Stimulated activated CD4-positive, alpha-beta T cell treated with anti-CD3 and anti-CD28 coated beads, Interleukin-12 subunit alpha, Interleukin-12 subunit beta, amount 100 ng/mL, for 48 hours (primary cell): ENCODE data around the gene KCTD6.
A peak's percentile ranks its signal among the peaks of the same experiment; 100 is the strongest.
"Not testable (repeated sequence)": the region's sequence is repeated elsewhere in the genome, so short reads cannot be mapped to it uniquely, and the experiment has no call there.

Source experiments
- DNase-seq, 3 donors: peaks; one replicate each; pipeline ENCODE4 v3.0.0-alpha.2; 2020; ENCODE audit warnings: low read depth in 2 of 3, low spot score in 1 of 3

KCTD6 gene

GRCh38 chr3:58522759-58523425 lies 31.0 kb downstream of the KCTD6 start:
- no peak for DNase-seq

- no peak for DNase-seq
These were observed 32.5 kb downstream of the KCTD6 start for GRCh38 chr3:58524326-58524888.

- no peak for DNase-seq
These were observed 34.6 kb downstream of the KCTD6 start for GRCh38 chr3:58526515-58526957.

- not testable (repeated sequence) for DNase-seq
These were observed 35.5 kb downstream of the KCTD6 start for GRCh38 chr3:58527440-58527839.

- no peak for DNase-seq
These were observed 36.7 kb downstream of the KCTD6 start for GRCh38 chr3:58528629-58529028.

GRCh38 chr3:58529516-58530353 lies 37.8 kb downstream of the KCTD6 start:
- DNase-seq = no peak

GRCh38 chr3:58530354-58530865 lies 38.5 kb downstream of the KCTD6 start:
- no peak for DNase-seq

- no peak for DNase-seq
These were observed 39.7 kb downstream of the KCTD6 start for GRCh38 chr3:58531555-58531954.

GRCh38 chr3:58531956-58532355 lies 40.1 kb downstream of the KCTD6 start:
- DNase-seq = no peak

- peak; percentile 71 to 83 (median 79) for DNase-seq
These were observed 40.9 kb downstream of the KCTD6 start for GRCh38 chr3:58532794-58533220.

- no peak for DNase-seq
These were observed 42.9 kb downstream of the KCTD6 start for GRCh38 chr3:58534592-58535494.

GRCh38 chr3:58535531-58536500 lies 43.9 kb downstream of the KCTD6 start:
- DNase-seq = no peak

GRCh38 chr3:58536501-58537411 lies 44.9 kb downstream of the KCTD6 start, which contains the start of gene ACOX2:
ACOX2 (minus strand) TSS chr3:58537190; CDS start chr3:58535106, 2,084 bp downstream.
- no peak for DNase-seq

GRCh38 chr3:58537412-58538301 lies 45.8 kb downstream of the KCTD6 start:
- DNase-seq = no peak

- DNase-seq = no peak
These were observed 47.7 kb downstream of the KCTD6 start for GRCh38 chr3:58539626-58540025.

- DNase-seq = no peak
These were observed 48.4 kb downstream of the KCTD6 start for GRCh38 chr3:58540176-58540858.

- no peak for DNase-seq
These were observed 52.6 kb downstream of the KCTD6 start for GRCh38 chr3:58544541-58544940.
